Stomach (tissue), 4 donors: Measurements from ENCODE around the gene SLAMF7.

Experiments used
- CTCF ChIP-seq, 7 experiments: fragments of 450-650 bp in 4 of 7; fragments of 200-600 bp in 3 of 7; sonication (generic) in 3 of 7; IDR thresholded peaks; one replicate each; pipeline ENCODE4 v1.5.1; 2016 to 2019; ENCODE audit warnings: antibody characterized with exemption in 7 of 7, control low read depth in 2 of 7, mild to moderate bottlenecking in 1 of 7
- EP300 ChIP-seq: sonication (generic); formaldehyde crosslinking; IDR thresholded peaks from one replicate; pipeline ENCODE4 v1.6.1; 2017; ENCODE audit warnings: antibody characterized with exemption
- POLR2A ChIP-seq, 4 donors: fragments of 450-650 bp; IDR thresholded peaks; one replicate each; pipeline ENCODE4 v1.6.1; 2016; ENCODE audit warnings: antibody characterized with exemption in 4 of 4, control low read depth in 2 of 4, mild to moderate bottlenecking in 1 of 4, moderate library complexity in 1 of 4
- POLR2AphosphoS5 ChIP-seq, 3 donors: sonication (generic); formaldehyde crosslinking; IDR thresholded peaks; one replicate each; pipeline ENCODE4 v1.6.1; 2016; ENCODE audit warnings: antibody characterized with exemption in 3 of 3

- TF ChIP-seq EP300 (no peak), POLR2AphosphoS5 (IDR thresholded peaks at IDR 0.05) (no peak), CTCF (IDR thresholded peaks at IDR 0.05) (no peak), POLR2A (IDR thresholded peaks at IDR 0.05) (no peak)
Observed at GRCh38 chr1:160710517-160711252, 28.4 kb upstream of the SLAMF7 start.
